ENCODE measurements around the gene RBM17.
"Not testable (repeated sequence)": the region's sequence is repeated elsewhere in the genome, so short reads cannot be mapped to it uniquely, and the experiment has no call there.

The RBM17 gene

GRCh38 chr10:6058682-6059475 lies 30.0 kb upstream of the RBM17 start:
- no peak overlapping the region for H3K27ac ChIP-seq
- no peak for TF ChIP-seq CTCF (IDR thresholded peaks at IDR 0.05)
- TF ChIP-seq ZFX (IDR thresholded peaks at IDR 0.05; ENCODE audit: borderline replicate concordance): no peak

GRCh38 chr10:6059506-6059905 lies 29.3 kb upstream of the RBM17 start:
- TF ChIP-seq CTCF (IDR thresholded peaks at IDR 0.05) (no peak), ZFX (IDR thresholded peaks at IDR 0.05; ENCODE audit: borderline replicate concordance) (no peak)
- no peak overlapping the region for H3K27ac ChIP-seq

- no peak overlapping the region for H3K27ac ChIP-seq
- TF ChIP-seq CTCF (IDR thresholded peaks at IDR 0.05) (no peak), ZFX (IDR thresholded peaks at IDR 0.05; ENCODE audit: borderline replicate concordance) (no peak)
Measured at GRCh38 chr10:6061056-6061455, 27.8 kb upstream of the RBM17 start.

GRCh38 chr10:6062101-6062771 lies 26.6 kb upstream of the RBM17 start, which contains the start of gene IL2RA:
Gene IL2RA, minus strand, starts transcription at chr10:6062367. Its CDS starts 216 bp downstream, at chr10:6062151.
- no peak within 1 kb of the TSS for H3K27ac ChIP-seq
- no peak for TF ChIP-seq CTCF (IDR thresholded peaks at IDR 0.05)
- no peak for TF ChIP-seq ZFX (IDR thresholded peaks at IDR 0.05; ENCODE audit: borderline replicate concordance)

GRCh38 chr10:6064119-6064518 lies 24.7 kb upstream of the RBM17 start:
- H3K27ac ChIP-seq: no peak overlapping the region
- no peak for TF ChIP-seq CTCF (IDR thresholded peaks at IDR 0.05)
- TF ChIP-seq ZFX (IDR thresholded peaks at IDR 0.05; ENCODE audit: borderline replicate concordance): no peak

- not testable (repeated sequence) for H3K27ac ChIP-seq
Measured at GRCh38 chr10:6064726-6065125, 24.1 kb upstream of the RBM17 start.

GRCh38 chr10:6065406-6065805 lies 23.4 kb upstream of the RBM17 start:
- no peak overlapping the region for H3K27ac ChIP-seq
- TF ChIP-seq CTCF (IDR thresholded peaks at IDR 0.05) (no peak), ZFX (IDR thresholded peaks at IDR 0.05; ENCODE audit: borderline replicate concordance) (no peak)

All from 22Rv1 (cell line).